ENCODE results near the gene ODF2.
"Not testable (repeated sequence)": the region's sequence is repeated elsewhere in the genome, so short reads cannot be mapped to it uniquely, and the experiment has no call there.

ODF2 gene

GRCh38 chr9:128455849-128456612 is at the start of gene ODF2:
Gene ODF2, plus strand, starts transcription at chr9:128456006. Its CDS starts 86 bp downstream, at chr9:128456092.
- DNase-seq (ENCODE audit: low read depth in 2 of 2) = peak; percentile 97 to 98

- DNase-seq (ENCODE audit: low read depth in 2 of 2) = no peak
Measured at GRCh38 chr9:128406848-128407391, 48.9 kb upstream of the ODF2 start.

- DNase-seq (ENCODE audit: low read depth in 2 of 2) = no peak
Measured at GRCh38 chr9:128408963-128409431, 46.8 kb upstream of the ODF2 start.

GRCh38 chr9:128409450-128409849 is 46.4 kb upstream of the ODF2 start:
- DNase-seq (ENCODE audit: low read depth in 2 of 2) = no peak

GRCh38 chr9:128409978-128410377 is 45.8 kb upstream of the ODF2 start:
- DNase-seq (ENCODE audit: low read depth in 2 of 2) = no peak

DNA sequence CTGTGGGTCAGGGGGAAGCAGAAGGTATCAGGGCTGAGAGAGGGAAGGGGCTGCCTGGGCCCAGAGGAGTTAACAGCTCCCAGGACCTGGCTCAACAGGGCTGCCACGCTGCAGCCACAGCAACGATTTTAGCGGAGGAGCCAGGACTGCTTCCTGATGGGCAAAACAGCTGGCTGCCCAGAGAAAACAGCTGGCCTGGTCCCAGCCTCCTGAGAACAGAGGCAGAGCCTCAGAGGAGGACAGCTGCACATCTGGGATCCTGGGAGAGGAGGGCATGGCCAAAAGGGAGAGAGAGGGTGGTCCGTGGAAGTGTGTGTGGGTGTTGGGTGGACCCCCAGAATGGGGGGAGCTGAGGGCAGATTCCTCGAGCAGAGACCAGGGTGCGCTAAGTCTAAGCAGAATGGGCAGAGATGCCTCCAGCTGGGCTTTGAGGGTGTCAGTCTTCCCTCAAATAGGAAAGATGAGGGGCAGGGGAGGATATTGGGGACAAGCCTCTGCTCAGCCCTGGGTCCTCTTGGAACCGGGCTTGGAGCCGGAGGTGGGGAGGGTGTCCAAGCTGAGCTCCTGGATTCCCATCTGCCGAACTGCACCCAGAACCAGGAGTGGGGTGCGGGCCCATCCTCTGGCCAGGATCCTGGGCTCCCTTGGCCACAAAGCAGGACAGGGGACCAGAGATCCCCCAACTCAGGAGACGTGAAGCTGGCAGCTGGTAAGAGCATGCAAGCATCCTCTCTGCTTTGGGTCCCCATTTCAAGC is 44.3 kb upstream of the ODF2 start:
- no peak for DNase-seq (ENCODE audit: low read depth in 2 of 2)

DNA sequence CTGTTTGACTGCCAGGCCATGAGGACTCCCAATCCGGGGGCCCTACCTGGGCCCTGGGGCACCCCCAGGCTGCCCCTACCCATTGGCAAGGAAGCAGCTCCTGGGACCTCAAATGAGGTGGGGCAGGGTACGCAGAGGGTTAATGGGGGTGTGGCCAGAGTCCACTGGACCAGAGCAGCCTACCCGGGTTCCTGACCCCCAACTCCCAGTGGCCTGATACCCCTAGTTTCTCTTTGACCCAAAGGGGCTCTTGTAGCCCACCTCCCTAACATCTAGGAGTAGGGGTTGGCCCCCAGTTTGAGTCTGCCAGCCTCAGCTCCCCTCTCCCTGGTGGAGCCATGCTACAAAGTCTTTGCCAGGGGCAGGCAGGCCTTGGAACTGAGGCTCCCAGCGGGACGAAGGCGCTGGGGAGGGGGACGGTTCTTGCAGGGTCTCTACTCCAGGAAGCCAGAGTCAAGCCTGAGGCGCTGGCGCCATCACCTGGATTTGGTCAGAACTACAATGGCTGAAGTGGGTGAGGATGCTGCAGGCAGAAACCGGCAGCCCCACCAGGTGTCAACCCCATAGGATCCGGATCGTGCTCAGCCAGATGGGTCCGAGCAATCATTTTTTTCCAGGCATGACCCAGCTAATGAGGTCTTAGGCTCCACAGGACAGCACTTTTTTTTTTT is 43.6 kb upstream of the ODF2 start:
- DNase-seq (ENCODE audit: low read depth in 2 of 2) = peak in 1 of 2 donors; percentile 16

- DNase-seq (ENCODE audit: low read depth in 2 of 2) = not testable (repeated sequence)
Measured at GRCh38 chr9:128413728-128414127, 42.1 kb upstream of the ODF2 start.

DNA sequence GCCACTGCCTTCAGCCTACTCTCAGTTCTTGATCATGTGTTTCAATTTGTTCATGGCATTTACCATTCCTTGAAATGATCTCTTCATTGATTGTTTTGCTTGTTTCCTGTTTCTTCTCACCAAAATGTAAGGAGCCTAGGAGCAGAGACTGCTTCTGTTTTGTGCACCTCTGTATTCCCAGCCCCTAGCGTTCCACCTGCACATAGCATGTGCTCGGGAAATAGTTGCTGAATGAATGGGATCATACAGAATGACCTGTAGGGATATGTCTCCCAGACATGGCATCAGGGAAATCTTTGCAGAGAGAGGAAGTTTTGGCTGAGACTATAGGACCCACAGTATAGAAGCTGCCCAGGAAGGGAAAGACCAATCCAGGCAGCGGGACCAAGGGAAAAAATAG is 41.3 kb upstream of the ODF2 start:
- DNase-seq (ENCODE audit: low read depth in 2 of 2) = no peak

- no peak for DNase-seq (ENCODE audit: low read depth in 2 of 2)
Measured at GRCh38 chr9:128415281-128415680, 40.5 kb upstream of the ODF2 start.

- DNase-seq (ENCODE audit: low read depth in 2 of 2) = no peak
Measured at GRCh38 chr9:128416014-128416413, 39.8 kb upstream of the ODF2 start.

- DNase-seq (ENCODE audit: low read depth in 2 of 2) = no peak
Measured at GRCh38 chr9:128416432-128417019, 39.3 kb upstream of the ODF2 start.

- DNase-seq (ENCODE audit: low read depth in 2 of 2) = no peak
Measured at GRCh38 chr9:128419061-128419925, 36.5 kb upstream of the ODF2 start.

GRCh38 chr9:128420060-128420650 is 35.7 kb upstream of the ODF2 start:
- DNase-seq (ENCODE audit: low read depth in 2 of 2) = peak; percentile 38 to 40

GRCh38 chr9:128420651-128421481 is 34.9 kb upstream of the ODF2 start, which contains the start of gene CERCAM:
Gene CERCAM, plus strand, starts transcription at chr9:128420857. Its CDS starts 21 bp downstream, at chr9:128420878.
- DNase-seq (ENCODE audit: low read depth in 2 of 2) = peak; percentile 24 to 34

DNA sequence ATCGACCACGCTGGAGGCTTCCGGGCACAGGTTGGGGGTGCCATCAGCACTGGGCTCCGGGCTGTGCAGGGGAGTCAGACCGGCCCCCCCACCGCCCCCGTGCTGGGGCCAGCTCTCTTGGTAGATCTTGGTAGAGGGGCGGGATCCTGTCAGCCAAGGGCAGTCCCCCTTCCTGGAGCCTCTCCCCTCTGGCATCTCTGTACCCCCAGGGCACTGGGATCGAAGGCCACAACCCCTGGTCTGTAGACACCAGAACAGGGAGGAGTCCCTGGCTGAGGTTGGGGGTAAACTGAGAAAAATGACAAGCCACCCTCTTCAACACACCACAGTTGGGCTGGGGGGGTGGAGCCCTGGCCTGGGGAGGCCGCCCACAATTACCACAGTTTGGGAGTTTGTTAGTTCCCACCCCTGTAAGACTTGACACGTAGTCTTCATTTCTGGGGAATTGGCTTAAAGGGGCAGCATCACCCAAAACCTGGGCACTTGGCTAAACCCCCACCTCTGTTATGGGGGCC is 34.3 kb upstream of the ODF2 start:
- no peak for DNase-seq (ENCODE audit: low read depth in 2 of 2)

DNA sequence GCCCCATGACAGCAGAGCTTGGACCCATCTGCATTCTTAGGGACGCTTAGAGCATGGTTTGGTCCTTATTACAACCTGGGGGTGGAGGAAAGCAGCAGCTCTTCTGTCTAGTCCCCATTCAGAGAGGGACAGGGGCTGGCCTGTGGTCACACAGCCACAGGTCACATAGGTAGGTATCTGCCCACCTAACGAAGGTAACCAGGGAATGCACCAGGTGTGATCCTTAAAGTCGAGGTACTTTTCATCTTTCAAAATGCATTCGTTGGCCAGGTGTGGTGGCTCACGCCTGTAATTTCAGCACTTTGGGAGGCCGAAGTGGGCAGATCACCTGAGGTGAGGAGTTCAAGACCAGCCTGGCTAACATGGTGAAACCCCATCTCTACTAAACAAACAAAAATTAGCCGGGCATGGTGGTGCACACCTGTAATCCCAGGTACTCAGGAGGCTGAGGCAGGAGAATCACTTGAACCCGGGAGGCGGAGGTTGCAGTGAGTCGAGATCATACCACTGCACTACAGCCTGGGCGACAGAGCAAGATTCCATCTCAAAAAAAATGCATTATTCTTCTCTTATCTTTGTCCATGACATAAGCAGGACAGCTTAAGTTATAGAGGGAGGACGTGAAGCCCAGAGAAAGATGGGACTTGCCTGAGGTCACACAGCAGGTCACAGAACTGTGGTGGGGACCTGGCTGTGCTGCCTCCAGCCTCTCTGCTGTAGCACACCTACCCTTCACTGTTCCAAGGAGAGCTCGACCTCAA is 33.6 kb upstream of the ODF2 start:
- DNase-seq (ENCODE audit: low read depth in 2 of 2) = not testable (repeated sequence)

- DNase-seq (ENCODE audit: low read depth in 2 of 2) = no peak
Measured at GRCh38 chr9:128422783-128423150, 33.0 kb upstream of the ODF2 start.

Data from stimulated activated CD8-positive, alpha-beta memory T cell treated with anti-CD3 and anti-CD28 coated beads, Interleukin-2, amount 100 ng/mL, for 1 hour (primary cell).